GM21717 (cell line): ENCODE results near the gene NFIB.

Experiments
- ATAC-seq: cut with Tn5 transposase; IDR thresholded peaks from one replicate; pipeline ENCODE4 v1.9.1; 2021; ENCODE audit warnings: mild to moderate bottlenecking, moderate library complexity; ENCODE audit not compliant: unreplicated experiment

NFIB gene

GRCh38 chr9:14218253-14218652 is 95.7 kb downstream of the NFIB start:
- no peak for ATAC-seq

GRCh38 chr9:14216612-14217194 is 97.2 kb downstream of the NFIB start:
- no peak for ATAC-seq

DNA sequence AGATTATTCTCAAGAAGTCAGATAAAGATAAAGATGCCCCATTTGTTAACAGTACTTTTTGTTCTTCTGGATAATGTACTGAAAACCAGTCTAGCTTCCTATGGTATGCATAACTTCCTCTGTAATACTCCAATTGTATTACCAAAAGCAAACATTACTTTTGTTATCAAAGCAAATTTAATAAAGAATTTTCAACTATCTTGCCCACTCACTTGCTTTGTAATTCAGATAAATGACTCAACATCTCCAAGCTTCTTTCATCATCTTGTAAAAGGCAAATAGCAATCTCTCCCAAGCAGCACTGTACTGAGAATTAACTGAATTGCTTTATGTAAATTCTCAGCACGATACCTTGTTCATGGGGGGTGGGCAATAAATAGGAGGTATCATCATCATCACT is 98.3 kb downstream of the NFIB start:
- no peak for ATAC-seq

DNA sequence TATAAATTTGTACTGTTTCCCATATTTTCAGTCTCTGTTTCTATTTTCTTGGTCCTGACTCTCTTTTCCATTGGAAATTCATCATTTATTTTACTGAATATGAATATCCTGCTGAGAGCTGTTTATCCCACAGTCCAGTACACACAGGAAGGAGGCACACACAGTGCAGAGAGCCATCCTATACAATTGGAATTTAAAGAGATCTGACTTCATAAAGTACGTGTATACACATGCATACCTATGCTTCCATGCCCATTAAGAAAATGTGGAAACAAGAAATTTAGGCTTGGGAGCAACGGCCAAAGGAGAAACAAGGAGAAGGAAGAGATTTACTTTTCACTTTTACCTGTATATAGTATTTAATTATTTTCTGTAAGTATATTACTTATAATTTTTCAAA is 99.2 kb downstream of the NFIB start:
- ATAC-seq, result no peak

GRCh38 chr9:14214065-14214684 is 99.8 kb downstream of the NFIB start:
- no peak for ATAC-seq

DNA sequence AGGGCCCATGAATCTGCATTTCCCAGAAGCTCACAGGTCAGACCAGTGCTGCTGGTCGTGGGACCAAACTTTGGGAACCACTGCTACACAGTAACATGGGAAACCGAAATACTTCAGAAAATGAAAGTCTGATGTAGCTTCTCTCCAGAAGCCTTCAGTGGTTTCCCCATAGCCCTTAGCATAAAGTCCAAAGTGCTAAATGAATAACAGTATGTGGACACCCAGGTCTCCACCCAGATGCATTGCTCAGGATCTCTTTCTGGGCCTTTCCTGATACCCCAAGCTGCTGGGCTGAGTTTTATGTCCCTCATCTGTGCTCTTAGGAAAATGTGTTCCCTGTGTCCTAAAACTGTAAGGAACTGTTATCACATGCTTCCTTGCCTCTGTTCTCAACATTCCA is 100.4 kb downstream of the NFIB start:
- no peak for ATAC-seq

DNA sequence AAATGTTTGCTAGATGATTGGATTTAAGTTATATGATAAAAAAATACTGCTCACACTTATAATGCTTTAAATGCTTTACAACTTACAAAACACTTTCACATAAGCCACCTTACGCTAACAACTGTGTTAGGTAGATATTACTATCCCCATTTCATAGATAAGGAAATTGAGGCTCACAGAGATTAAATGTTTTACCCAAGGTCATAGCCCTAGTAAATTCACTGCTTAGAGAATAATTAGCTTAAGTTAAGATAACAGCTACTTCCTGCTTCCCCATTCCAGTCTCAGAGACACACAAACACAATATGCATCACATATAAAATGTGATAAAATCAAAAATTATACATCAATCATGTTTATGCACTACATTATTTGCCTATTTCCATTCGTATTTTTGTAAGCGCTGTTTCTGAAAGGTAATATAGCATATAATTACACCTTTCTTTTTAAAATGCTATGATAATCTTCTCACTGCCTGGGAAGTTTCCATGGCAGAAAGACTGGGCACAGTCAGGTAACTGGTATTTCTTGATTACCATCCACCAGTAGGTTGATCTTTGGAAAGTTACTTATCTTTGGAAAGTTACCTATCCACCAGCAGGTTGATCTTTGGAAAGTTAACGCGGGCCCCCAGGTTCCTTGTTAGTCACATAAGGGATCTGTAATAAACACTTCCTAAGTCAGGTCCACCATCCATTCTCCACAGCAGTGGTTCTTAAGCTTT is 101.1 kb downstream of the NFIB start:
- ATAC-seq, result no peak

GRCh38 chr9:14212077-14212476 is 101.9 kb downstream of the NFIB start:
- ATAC-seq, result no peak

GRCh38 chr9:14211564-14211963 is 102.4 kb downstream of the NFIB start:
- no peak for ATAC-seq

GRCh38 chr9:14210428-14210827 is 103.5 kb downstream of the NFIB start:
- ATAC-seq, result no peak

GRCh38 chr9:14209399-14210345 is 104.3 kb downstream of the NFIB start:
- no peak for ATAC-seq

DNA sequence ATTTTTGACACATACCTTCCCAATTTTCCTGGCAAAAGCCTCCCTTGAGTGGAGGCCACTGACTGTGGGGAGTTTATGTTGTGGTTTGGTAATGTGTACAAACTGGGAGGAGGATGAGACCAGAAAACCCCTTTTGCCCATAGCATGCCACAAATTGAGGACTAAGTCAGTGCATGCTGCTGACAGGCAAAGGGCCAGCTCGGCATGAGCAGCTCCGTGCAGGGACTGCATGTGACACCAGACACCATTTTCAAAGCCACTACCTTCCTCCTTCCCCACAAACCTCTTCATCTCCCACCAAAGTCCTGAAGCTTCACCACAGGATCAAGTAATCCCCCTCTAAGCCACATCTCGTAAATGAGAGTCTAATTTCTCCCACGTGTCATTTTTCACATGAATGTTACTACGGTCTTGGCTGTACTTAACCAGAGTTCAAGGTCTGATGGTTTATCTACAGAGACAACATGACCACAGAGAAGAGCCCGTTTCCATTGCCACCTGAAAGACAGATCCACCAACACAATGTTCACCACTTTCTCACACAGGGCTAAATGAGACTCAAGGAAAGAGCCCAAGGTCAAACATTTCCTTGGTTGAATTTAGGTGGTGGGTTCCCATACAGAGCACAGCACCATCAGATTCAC is 106.5 kb downstream of the NFIB start:
- no peak for ATAC-seq

DNA sequence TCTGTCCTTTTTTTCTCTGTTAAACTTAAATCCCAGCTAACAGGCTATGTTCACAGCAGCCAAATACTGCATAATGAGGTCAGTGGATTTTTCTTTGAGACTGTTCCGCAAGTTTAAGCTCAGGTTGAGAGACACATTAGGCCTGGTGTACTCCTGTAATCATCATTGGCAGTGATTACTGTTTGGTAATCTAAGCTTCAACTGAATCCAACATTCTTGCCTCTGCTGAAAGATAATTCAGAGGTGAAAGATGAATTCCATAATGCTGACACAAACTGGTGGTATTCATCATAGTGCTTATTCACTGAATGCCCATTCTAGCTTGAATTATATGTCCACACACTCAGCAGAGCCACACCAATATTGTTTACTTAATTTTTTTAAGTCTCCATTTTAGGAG is 108.5 kb downstream of the NFIB start:
- ATAC-seq, result no peak

DNA sequence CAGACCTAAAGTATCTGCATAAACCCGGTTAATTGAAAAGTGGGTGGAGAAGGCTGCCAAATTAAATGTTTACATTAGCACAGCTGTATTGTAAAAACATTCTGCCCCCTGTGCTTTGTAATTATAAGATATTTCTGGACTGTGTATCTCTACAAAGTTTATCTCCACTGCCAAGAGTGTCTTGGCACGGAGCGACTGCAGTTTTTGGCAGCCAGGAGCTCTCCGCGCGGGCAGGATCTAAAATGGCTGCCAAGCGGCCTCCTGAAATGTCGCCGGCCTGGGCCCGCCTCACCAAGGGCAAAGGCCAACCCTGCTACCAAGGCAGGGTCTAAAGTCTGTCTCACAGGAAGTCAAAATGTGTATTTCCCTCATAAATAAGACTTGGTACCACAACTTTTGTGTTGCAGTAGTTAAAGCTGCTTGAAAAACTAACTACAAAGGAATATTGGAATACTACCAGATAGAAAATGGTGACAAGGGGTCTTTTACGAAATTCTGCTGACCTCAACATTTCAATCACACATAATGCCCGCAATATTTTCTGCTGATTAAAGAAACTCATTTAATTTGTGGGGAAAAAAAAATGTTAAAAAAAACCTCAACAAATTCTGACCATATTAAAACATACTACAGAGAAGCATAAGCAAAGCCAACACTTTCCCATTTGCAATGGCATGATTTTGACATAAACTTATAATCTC is 110.4 kb downstream of the NFIB start:
- no peak for ATAC-seq

DNA sequence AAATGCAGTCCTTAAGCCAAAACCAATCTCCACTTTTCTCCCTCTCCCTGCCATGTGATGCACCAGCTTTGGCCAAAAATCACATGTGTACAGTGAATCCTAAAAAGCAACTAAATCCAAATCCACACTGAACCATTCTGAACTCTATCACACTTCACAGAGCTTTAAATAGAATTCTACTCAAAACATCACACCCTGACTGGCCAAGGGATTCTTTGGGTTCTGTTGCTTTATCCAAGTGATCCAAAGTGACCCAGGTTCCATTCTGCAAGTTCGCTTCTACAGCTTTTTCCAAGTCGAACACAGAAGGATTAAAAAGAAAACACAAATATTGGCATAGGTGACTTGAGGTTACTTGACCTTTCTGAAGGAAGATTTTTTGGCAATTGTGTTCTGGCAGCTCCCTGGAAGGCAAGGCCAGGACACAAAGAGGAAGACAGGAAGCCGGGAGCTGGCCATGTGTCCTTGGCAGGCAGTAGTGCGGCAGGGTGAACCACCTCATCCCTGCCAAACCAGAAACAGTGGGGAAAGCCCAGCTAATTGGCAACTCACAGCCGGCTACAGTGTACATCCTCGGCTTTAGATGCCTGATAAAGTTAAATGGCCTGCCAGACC is 115.0 kb downstream of the NFIB start:
- no peak for ATAC-seq

GRCh38 chr9:14198047-14198840 is 115.7 kb downstream of the NFIB start:
- no peak for ATAC-seq

DNA sequence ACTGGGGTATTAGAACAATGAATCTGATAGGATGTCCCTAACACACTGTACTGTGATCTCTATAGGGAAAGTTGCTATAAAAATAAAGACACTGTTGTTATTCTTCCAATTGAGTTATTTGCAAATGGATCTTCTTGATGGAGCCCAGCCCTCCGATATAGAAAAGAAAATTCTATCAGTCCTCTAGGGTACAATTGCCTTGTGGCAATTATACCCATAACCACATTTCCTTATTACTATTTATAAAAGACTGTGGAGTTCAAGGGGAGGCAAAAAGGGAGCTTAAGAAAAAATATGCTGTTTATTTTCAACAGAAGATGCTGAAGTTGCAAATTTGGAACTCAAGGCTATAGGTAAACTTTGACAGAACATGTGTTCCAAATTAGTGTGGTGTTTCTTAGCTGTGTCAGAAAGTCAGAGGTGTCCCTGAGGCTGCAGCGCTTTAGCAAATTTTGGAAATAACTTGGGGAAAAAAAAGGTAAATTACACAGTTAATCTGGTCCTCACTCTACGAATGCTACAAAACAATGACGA is 116.5 kb downstream of the NFIB start:
- ATAC-seq, result no peak

DNA sequence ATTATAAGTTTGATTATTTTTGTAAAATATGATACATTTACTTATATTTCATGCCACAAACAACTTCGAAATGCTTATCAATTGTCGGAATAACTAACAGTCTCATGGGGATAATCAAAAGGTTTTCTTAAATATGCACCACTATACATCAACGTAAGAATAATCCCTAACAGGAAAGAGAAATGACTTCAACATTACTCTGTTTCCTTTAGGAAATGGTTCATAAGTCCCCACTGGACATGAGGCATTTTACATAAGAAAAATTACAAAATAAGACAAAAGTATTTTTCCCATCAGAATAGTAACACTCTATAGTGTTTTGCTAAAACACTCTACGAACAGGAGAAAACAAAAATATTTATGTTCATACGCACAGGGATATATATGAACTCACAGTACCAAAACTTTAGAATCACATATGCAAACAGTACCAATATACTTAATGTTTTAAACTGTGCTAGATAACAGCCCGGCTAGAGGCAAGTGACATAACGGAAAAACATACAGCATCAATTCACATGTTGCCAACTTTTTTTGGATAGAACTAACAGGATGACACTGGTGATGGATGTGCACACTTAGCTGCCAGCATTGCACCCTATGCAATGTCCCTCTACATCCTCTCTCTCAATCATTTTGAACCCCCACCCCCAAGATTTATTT is 120.5 kb downstream of the NFIB start:
- ATAC-seq, result no peak
